ENCODE results near the gene SULT1E1. TPM values are rescaled to one million over a fixed set of nuclear protein-coding genes. Genes with fewer than 3 reads are reported as not detected.

SULT1E1 gene
- total and polyA plus RNA-seq, 10 of the 15 experiments (the other 5 are each of a cell fraction or from before 2014, with no cell fraction given) = not detected

DNA sequence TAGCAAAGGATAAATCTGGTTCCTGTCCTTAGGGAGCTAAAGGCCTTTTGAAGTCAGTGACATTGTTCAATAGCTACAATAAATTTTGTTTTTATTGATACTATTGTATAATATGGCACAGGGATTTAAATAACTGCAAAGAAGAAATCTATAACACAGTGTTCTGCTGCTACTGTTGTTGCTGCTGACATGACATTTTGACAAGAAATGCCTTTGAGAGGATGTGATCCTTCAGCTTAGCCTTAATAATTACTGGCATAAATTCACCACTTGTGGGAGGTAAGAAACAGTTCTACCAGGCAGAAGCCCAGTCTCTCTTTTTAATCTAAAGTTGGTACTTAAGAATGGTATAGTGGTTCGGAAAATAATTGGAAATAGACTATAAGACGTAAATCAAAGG is 4.1 kb downstream of the SULT1E1 start (continued):
- TF ChIP-seq, protein P1, sequence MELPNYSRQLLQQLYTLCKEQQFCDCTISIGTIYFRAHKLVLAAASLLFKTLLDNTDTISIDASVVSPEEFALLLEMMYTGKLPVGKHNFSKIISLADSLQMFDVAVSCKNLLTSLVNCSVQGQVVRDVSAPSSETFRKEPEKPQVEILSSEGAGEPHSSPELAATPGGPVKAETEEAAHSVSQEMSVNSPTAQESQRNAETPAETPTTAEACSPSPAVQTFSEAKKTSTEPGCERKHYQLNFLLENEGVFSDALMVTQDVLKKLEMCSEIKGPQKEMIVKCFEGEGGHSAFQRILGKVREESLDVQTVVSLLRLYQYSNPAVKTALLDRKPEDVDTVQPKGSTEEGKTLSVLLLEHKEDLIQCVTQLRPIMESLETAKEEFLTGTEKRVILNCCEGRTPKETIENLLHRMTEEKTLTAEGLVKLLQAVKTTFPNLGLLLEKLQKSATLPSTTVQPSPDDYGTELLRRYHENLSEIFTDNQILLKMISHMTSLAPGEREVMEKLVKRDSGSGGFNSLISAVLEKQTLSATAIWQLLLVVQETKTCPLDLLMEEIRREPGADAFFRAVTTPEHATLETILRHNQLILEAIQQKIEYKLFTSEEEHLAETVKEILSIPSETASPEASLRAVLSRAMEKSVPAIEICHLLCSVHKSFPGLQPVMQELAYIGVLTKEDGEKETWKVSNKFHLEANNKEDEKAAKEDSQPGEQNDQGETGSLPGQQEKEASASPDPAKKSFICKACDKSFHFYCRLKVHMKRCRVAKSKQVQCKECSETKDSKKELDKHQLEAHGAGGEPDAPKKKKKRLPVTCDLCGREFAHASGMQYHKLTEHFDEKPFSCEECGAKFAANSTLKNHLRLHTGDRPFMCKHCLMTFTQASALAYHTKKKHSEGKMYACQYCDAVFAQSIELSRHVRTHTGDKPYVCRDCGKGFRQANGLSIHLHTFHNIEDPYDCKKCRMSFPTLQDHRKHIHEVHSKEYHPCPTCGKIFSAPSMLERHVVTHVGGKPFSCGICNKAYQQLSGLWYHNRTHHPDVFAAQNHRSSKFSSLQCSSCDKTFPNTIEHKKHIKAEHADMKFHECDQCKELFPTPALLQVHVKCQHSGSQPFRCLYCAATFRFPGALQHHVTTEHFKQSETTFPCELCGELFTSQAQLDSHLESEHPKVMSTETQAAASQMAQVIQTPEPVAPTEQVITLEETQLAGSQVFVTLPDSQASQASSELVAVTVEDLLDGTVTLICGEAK (IDR thresholded peaks at IDR 0.05; ENCODE audit: borderline replicate concordance) = no peak
- TF ChIP-seq, protein P2, sequence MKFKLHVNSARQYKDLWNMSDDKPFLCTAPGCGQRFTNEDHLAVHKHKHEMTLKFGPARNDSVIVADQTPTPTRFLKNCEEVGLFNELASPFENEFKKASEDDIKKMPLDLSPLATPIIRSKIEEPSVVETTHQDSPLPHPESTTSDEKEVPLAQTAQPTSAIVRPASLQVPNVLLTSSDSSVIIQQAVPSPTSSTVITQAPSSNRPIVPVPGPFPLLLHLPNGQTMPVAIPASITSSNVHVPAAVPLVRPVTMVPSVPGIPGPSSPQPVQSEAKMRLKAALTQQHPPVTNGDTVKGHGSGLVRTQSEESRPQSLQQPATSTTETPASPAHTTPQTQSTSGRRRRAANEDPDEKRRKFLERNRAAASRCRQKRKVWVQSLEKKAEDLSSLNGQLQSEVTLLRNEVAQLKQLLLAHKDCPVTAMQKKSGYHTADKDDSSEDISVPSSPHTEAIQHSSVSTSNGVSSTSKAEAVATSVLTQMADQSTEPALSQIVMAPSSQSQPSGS (IDR thresholded peaks at IDR 0.05; ENCODE audit: low read length) = no peak
- TF ChIP-seq, protein P3, sequence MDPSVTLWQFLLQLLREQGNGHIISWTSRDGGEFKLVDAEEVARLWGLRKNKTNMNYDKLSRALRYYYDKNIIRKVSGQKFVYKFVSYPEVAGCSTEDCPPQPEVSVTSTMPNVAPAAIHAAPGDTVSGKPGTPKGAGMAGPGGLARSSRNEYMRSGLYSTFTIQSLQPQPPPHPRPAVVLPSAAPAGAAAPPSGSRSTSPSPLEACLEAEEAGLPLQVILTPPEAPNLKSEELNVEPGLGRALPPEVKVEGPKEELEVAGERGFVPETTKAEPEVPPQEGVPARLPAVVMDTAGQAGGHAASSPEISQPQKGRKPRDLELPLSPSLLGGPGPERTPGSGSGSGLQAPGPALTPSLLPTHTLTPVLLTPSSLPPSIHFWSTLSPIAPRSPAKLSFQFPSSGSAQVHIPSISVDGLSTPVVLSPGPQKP (IDR thresholded peaks at IDR 0.05; ENCODE audit: low read depth, low read length) = no peak
- no peak for TF ChIP-seq MTA2 (IDR thresholded peaks at IDR 0.05; ENCODE audit: low read depth)
- TF ChIP-seq, protein P4, sequence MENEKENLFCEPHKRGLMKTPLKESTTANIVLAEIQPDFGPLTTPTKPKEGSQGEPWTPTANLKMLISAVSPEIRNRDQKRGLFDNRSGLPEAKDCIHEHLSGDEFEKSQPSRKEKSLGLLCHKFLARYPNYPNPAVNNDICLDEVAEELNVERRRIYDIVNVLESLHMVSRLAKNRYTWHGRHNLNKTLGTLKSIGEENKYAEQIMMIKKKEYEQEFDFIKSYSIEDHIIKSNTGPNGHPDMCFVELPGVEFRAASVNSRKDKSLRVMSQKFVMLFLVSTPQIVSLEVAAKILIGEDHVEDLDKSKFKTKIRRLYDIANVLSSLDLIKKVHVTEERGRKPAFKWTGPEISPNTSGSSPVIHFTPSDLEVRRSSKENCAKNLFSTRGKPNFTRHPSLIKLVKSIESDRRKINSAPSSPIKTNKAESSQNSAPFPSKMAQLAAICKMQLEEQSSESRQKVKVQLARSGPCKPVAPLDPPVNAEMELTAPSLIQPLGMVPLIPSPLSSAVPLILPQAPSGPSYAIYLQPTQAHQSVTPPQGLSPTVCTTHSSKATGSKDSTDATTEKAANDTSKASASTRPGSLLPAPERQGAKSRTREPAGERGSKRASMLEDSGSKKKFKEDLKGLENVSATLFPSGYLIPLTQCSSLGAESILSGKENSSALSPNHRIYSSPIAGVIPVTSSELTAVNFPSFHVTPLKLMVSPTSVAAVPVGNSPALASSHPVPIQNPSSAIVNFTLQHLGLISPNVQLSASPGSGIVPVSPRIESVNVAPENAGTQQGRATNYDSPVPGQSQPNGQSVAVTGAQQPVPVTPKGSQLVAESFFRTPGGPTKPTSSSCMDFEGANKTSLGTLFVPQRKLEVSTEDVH (IDR thresholded peaks at IDR 0.05; ENCODE audit: low read depth, partially characterized antibody) = no peak
- no peak for TF ChIP-seq PML (IDR thresholded peaks at IDR 0.05; ENCODE audit: low read length)
- TF ChIP-seq KLF5 (IDR thresholded peaks at IDR 0.05; ENCODE audit: partially characterized antibody) = no peak
- TF ChIP-seq GABPA (IDR thresholded peaks at IDR 0.05; ENCODE audit: low read depth) = no peak

Measured in GM12878 (cell line).